Measurements from ENCODE around the gene OPA3.

The OPA3 gene

GRCh38 chr19:45597425-45598111 lies 13.0 kb upstream of the OPA3 start:
- no peak for FAIRE-seq

DNA sequence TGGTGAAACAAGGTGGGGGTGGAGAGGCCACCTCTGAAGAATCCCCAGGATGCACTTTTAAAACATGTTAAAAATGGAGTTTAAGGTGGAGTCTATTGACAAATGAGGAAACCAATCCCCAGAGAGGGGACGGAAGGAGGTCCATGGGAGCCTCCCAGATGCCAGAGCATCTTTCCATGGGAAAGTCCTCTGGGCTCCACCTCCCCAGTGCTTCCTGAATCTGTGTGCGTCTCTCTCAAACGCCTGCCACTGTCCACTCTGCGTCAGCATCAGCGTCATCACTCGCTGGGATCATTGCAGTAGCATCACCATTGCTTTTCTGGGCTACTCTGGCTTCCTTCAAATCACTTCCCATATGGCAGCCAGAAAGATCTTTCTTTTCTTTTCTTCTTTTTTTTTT lies 11.2 kb upstream of the OPA3 start:
- no peak for FAIRE-seq

DNA sequence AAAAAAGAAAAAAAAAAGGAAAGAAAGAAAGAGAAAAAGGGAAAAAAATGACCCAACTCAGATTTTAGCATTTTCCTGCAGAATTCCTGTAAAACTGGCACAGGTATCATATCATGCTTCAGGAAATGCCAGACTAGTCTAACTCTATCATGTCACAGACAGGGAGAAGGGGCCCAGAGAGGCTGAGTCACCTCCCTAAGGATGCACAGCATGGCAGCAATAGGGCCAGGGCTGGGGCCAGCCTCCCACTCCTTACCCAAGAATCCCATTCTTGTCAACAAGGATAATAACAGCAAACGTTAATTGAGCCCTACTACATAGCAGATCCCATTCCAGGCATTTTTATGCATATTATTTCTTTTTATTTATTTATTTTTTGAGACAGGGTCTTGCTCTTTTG lies 8.9 kb upstream of the OPA3 start:
- no peak for FAIRE-seq

DNA sequence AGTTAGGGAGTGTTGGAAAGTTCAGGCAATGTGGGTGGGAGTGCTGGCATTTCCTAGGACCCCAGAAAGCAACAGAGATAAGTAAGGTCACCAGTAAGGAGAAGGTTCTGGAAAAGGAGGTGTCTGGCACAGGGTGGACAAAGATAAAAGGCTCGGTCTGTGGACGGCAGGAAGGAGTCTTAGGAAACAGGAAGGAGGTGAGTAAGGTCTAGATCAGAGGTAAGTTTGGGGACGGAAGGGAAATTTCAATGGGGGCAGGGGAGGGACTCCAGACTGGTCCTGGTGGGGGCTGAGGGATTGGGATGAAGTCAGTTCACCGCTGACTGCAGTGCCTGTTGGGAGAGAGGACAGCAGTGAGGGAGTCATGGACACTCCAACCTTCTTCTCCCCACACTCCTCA lies 7.8 kb upstream of the OPA3 start:
- FAIRE-seq = no peak

GRCh38 chr19:45591638-45592005 lies 7.0 kb upstream of the OPA3 start:
- no peak for FAIRE-seq

DNA sequence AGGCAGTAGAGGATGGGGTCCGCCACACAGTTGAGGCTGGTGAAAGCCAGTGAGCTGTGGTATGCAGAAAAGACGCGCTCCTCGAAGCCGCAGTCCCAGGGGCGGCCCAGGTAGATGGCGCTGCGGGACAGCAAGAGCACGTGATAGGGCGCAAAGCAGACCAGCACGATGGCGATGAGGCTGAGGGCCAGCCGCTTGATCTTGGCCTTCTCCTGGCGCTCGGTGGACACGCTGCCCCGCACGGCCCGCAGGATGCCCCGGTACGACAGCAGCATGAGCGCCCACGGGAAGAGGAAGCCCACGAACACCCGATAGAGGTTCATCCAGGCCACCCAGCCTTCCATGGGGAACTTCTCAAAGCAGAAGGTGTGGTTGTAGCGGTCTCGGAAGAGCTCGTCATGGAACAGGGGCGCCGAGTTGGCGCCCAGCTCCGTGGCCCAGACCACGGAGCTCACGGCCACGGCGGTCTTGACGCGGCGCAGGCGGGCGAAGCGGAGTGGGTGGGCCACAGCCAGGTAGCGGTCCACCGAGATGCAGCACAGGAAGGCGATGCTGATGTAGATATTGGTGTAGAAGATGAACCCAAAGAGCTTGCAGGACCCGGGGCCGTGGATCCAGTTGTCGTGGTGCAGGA lies 6.5 kb upstream of the OPA3 start:
- FAIRE-seq = no peak

DNA sequence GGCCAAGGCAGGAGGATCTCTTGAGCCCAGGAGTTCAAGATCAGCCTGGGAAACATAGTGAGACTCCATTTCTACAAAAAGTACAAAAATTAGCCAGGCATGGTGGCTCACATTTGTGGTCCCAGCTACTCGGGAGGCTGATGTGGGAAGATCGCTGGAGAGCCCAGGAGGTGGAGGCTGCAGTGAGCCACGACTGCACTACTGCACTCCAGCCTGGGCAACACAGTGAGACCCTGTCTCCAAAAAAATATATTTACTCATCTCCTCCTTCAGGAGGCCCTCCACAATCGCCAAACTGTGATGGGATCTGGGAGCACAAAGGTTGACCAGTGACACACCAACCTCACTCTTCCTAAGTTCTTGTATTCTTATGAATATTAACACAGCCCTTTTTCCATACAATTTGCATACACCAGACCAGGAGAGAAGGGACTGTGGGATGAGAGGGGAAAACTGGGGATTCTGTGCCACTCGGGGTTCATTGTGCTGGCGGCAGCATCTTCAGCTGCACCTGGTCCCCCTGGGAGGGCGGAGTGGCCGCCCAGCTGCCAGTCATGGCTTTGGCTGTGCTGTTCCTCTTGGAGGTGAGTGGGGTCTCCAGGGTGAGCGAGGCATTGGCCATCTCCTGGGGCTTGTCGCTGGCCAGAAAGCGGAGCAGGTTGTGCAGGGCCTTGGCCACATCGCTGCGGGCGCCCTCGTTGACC lies 5.8 kb upstream of the OPA3 start:
- FAIRE-seq = no peak

GRCh38 chr19:45589768-45590167 lies 5.2 kb upstream of the OPA3 start:
- no peak for FAIRE-seq

DNA sequence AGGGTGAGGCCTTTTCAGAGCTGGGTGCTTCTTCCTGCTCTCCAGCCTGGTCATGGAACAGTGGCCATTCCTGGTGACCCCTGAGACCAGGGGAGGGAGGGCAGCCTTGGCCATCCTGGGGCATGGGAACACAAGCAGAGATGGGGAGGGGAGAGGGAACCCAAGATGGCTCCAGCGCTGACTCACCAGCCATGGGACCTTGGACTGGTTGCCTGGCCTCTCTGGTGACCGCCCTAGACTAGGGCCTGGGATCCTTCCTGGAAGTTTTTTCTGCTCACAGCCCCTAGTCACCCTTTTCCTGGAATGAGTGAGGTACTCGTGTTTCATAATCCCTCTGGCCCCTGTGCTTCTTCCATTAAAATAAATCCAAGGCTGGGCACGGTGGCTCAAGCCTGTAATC lies 3.3 kb upstream of the OPA3 start:
- no peak for FAIRE-seq

- FAIRE-seq = no peak
These were observed 566 bp upstream of the OPA3 start for GRCh38 chr19:45585158-45585577.

DNA sequence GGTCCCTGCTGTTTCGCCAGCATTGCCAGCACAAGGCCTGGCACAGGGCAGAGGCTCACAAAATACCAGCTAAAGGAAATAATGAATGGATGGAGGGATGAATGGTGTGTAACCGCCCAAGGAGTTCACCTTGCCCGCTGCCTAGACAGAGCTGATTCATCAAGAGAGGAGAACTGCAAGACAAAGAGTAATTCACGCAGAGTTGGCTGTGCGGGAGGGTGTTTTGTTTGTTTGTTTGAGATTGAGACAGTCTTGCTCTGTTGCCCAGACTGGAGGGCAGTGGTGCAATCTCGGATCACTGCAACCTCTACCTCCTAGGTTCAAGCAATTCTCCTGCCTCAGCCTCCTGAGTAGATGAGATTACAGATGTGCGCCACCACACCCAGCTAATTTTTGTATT lies 3.0 kb downstream of the OPA3 start:
- FAIRE-seq = no peak

DNA sequence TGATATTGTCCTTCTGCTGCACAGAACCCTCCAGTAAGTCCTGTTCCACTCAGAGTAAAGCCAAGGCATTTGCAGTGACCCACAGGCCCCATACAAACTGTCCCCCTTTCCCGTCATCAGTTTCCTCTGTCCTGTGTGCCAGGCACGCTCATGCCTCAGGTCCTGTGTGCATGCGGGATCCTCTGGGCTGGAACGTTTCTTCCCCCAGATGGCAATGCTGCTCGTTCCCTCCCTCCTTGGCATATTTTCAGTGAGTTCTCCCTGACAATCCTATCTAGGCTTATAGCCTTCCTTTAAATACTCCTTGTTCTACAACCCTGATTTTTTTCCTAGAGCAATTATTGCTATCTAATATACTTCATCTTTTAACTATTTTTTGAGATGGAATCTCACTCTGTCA lies 5.7 kb downstream of the OPA3 start:
- no peak for FAIRE-seq

GRCh38 chr19:45577111-45577905 lies 7.3 kb downstream of the OPA3 start:
- FAIRE-seq = no peak

DNA sequence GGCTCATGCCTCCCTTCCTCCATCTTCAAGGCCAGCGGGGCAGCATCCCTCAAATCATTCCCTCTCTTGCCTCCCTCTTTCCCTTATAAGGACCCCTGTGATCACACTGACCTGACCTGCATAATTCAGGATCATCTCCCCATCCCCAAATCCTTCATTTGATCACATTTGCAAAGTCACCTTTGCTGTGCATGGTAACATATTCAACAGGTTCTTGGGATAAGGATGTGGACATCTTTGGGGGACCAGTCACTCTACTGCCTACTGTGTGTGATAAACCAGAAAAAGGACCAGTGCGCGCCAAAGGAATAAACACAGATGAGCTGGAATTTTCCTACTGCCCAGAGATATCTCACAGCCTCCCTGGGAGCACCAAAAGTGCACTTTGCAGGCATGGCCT lies 7.9 kb downstream of the OPA3 start:
- no peak for FAIRE-seq

DNA sequence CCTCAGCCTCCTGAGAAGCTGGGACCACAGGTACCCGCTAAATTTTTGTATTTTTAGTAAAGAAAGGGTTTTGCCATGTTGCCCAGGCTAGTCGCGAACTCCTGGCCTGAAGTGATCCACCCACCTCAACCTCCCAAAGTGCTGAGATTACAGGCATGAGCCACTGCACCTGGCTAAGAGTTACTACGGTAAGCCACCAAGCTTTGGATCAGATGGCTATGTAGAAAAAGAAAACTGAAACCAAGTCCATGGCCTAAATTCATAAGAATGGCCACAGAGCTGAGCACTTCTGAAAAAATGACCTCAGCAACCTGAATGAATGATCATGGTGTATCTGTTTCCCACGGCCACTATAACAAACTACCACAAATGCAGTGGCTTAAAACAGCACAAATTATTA lies 9.4 kb downstream of the OPA3 start:
- no peak for FAIRE-seq

DNA sequence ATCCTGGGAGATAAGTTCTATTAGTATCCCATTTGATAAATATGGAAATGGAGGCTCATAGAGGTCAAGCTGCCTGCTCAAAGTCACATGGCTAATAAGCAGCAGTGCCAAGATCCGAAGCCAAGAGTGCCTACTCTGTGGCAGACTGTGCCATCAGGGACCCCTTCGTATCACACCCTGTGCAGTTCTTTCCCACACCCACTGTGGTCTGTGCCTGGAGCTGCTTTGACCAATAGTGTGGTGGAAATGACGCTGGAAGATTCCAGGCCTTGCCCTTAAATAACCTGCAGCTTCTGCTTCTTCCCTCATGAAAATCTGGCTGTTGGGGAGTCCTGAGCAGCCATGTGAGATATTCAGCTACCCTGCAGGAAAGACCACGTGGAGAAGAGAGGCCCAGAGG lies 10.1 kb downstream of the OPA3 start:
- FAIRE-seq = no peak

GRCh38 chr19:45571457-45572220 lies 13.0 kb downstream of the OPA3 start:
- FAIRE-seq = no peak

GRCh38 chr19:45569619-45570421 lies 14.8 kb downstream of the OPA3 start:
- FAIRE-seq = peak; percentile 74

DNA sequence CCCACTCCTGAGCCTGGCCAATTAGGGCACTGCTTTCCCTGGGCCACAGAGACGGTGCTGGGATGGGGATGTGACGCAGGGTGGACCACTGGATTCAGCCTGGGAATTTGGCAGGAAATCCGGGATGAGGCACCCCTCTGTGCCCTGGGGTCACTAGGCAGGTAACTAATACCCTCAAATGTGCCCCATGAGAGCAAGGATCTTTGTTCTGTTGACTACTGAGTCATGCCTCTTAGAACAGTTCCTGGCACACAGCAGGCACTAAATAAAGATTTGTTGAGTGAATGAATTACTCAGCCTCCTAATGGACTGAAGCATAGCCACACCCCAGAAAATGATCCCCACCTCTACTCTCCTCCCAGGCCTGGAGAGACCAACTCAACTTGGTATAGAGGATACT lies 15.9 kb downstream of the OPA3 start:
- FAIRE-seq = no peak

DNA sequence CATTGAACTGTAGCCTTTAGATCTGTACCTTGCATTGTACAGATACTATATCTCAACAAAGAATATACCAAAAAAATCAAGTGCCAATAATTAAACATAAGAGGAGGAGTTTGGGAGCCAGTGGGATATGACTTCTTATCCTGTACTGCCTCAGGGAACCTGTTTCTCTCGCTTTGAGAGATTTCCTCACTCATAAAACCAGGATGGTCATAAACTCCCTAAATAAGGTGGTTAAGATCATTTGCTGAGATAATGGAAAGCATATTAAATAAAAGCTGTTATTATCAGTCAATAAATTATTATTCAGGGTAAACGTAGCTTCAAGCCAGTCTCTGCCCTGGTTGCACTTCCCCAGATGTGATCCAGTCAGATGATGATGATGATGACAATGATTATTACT lies 17.0 kb downstream of the OPA3 start:
- no peak for FAIRE-seq

DNA sequence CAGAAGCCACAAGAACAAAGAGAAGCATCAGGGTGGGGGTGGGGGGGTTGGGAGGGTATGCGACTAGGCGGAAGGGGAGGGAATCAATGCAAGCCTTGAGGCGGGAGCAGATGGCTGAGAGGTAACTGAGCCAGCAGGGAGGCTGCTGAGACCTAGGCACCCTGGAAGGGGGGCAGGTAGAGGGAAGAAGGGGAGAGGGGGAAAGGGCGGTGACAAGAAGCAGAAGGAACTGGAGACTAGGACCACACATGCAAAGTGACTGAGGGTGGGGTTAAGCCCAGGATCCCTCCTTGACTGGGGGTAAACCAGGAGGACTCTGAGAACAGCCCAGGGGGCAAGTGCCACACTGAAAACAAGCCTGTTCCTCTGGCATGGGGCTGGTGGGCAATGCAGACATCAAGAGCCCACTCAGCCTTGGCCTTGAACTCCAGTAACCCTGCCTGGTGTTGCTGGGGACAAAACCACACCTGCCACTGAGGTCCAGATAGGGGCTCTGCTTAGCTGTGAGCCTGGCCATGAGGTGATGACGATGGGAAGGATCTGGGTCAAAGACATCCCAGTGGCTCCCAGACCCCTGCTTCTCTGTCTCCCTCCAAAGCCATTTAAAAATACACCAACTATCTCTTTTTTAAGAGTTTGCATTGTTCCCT lies 20.3 kb downstream of the OPA3 start:
- FAIRE-seq = no peak

Measured in G401.6 (cell line).